ENCODE data around the gene ATXN7L1. TPM values are rescaled to one million over a fixed set of nuclear protein-coding genes. Genes with fewer than 3 reads are reported as not detected.

Gene ATXN7L1
- total and polyA plus RNA-seq, 2 of the 8 experiments (the other 6 are each of a cell fraction or from before 2014, with no cell fraction given) = 14.3 to 34.0 TPM

DNA sequence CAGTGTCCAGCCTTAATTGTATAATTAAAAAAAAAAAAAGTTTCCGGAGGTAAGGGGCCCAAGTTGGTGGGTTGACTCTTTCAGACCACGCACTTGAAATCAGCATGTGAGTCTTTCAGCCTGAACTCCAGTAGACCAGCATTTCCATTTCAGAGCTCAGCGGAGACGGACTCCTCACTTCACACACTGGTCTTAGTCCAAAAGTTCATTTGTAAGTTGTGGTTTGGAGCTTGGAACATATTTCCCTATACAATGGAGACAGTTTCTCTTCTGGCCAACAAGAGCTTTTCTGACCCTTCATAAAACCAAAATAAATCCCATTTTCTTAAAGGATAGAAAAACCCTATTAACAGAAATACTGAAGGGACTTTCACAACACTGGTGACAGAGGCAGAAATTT is 41.0 kb downstream of the ATXN7L1 start:
- H2BK12ac ChIP-seq (ENCODE audit: low read depth, low read length) = no peak overlapping the region
- H3K27me3 ChIP-seq (replicated peaks in 1 of 4; ENCODE audit: control insufficient read depth in 3 of 4, extremely low read depth in 1 of 4, insufficient read depth in 3 of 4, low read length in 3 of 4) = peaks cover 0 to 21% (median 11%) of the 10 kb centered on the region in 4 experiments; a peak in 4 of 7 replicates
- H2AFZ ChIP-seq (ENCODE audit: low read length) = no peak overlapping the region
- H2AK5ac ChIP-seq (ENCODE audit: low read depth, low read length) = no peak overlapping the region
- peaks cover 12 to 29% (median 24%) of the 10 kb centered on the region in 4 experiments for H3K4me1 ChIP-seq (replicated peaks in 1 of 4; ENCODE audit: control insufficient read depth in 3 of 4, insufficient read depth in 4 of 4, low read length in 3 of 4)
- 92% methylated on average over 4 of the region's 4 CpGs; no CpG with 5 or more reads in 1 of the 2 experiments for WGBS, 2 experiments (ENCODE audit: extremely low coverage in 1 of 2, insufficient coverage in 1 of 2, insufficient read length in 1 of 2, insufficient replicate concordance in 2 of 2, low coverage in 1 of 2, low lambda C conversion rate in 2 of 2, missing lambda C conversion rate in 1 of 2)
- no peaks in the 10 kb centered on the region for H3K36me3 ChIP-seq (ENCODE audit: control insufficient read depth in 2 of 4, insufficient read depth in 4 of 4, low read length in 3 of 4)
- no peak overlapping the region for H2BK5ac ChIP-seq (ENCODE audit: low read depth, low read length)
- no peak overlapping the region for H3K4me3 ChIP-seq (ENCODE audit: extremely low read depth in 1 of 4, insufficient read depth in 2 of 4, low read depth in 3 of 4, low read length in 4 of 4)
- no peak overlapping the region for H3K4ac ChIP-seq (replicated peaks; ENCODE audit: insufficient read length, low read depth, low read length)
- no peak overlapping the region for H4K5ac ChIP-seq (ENCODE audit: insufficient read length, low read depth, low read length)
- peaks cover 0 to 6% of the 10 kb centered on the region in 2 experiments; a peak in 1 of 4 replicates for H3K79me2 ChIP-seq (ENCODE audit: control insufficient read depth in 1 of 2, insufficient read depth in 2 of 2, low read length in 2 of 2)
- H3K4me2 ChIP-seq (ENCODE audit: insufficient read depth in 1 of 2, low read depth in 2 of 2, low read length in 2 of 2) = no peak overlapping the region
- H3K27ac ChIP-seq (ENCODE audit: low read depth, low read length) = no peak overlapping the region
- no peak overlapping the region for H4K8ac ChIP-seq (ENCODE audit: extremely low read depth, insufficient read depth, low read length)
- no peaks in the 10 kb centered on the region; the same call in none of the 2 replicates for H3K79me1 ChIP-seq (ENCODE audit: low read depth, low read length)
- no peak overlapping the region for H3K18ac ChIP-seq (ENCODE audit: extremely low read depth, low read length)
- peaks cover 4% of the 10 kb centered on the region; the same call in 1 of the 2 replicates for H3K23me2 ChIP-seq (ENCODE audit: low read depth, low read length)
- peaks cover 7 to 22% of the 10 kb centered on the region in 2 experiments for H4K20me1 ChIP-seq (replicated peaks in 1 of 2; ENCODE audit: control insufficient read depth in 1 of 2, insufficient read depth in 2 of 2, low read length in 2 of 2)
- H4K91ac ChIP-seq (replicated peaks; ENCODE audit: insufficient read length, low read length) = no peak overlapping the region
- DNase-seq (ENCODE audit: low read depth in 1 of 2, low spot score in 2 of 2) (no peak), FAIRE-seq (no peak)
- TF ChIP-seq KDM1A (IDR thresholded peaks at IDR 0.05; ENCODE audit: borderline replicate concordance, low read length) = no peak
- TF ChIP-seq SP2 (IDR thresholded peaks at IDR 0.05; ENCODE audit: low read length) = no peak
- no peak for TF ChIP-seq NANOG (IDR thresholded peaks at IDR 0.05; ENCODE audit: insufficient read depth, low read depth, low read length, poor library complexity, severe bottlenecking)
- TF ChIP-seq GTF2F1 (IDR thresholded peaks at IDR 0.05; ENCODE audit: borderline replicate concordance, low read depth, low read length) = no peak
- no peak for TF ChIP-seq RBBP5 (IDR thresholded peaks at IDR 0.05; ENCODE audit: borderline replicate concordance, low read depth, low read length)
- no peak for TF ChIP-seq KDM5A (IDR thresholded peaks at IDR 0.05; ENCODE audit: low read length)
- TF ChIP-seq, protein P1, sequence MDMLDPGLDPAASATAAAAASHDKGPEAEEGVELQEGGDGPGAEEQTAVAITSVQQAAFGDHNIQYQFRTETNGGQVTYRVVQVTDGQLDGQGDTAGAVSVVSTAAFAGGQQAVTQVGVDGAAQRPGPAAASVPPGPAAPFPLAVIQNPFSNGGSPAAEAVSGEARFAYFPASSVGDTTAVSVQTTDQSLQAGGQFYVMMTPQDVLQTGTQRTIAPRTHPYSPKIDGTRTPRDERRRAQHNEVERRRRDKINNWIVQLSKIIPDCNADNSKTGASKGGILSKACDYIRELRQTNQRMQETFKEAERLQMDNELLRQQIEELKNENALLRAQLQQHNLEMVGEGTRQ (IDR thresholded peaks at IDR 0.05; ENCODE audit: low read length) = no peak
- TF ChIP-seq TAF7 (optimal IDR thresholded peaks at IDR 0.05; ENCODE audit: borderline replicate concordance, low read depth, low read length) = no peak
- no peak for TF ChIP-seq CREB1 (IDR thresholded peaks at IDR 0.05)
- TF ChIP-seq SP4 (IDR thresholded peaks at IDR 0.05; ENCODE audit: low read length) = no peak
- TF ChIP-seq CHD2 (IDR thresholded peaks at IDR 0.05; ENCODE audit: low read length) = no peak
- no peak for TF ChIP-seq TCF12 (IDR thresholded peaks at IDR 0.05; ENCODE audit: low read depth, low read length)
- TF ChIP-seq BCL11A (IDR thresholded peaks at IDR 0.05; ENCODE audit: low read depth in 2 of 2, low read length in 2 of 2) = no peak
- CTCF ChIA-PET (ENCODE audit: partially characterized antibody) = interaction anchor here (0.6 to 1.6 kb wide), 7 partner anchors 13 to 146 kb away, joined by 3 to 14 read pairs (median 4); no protein-coding TSS in a partner anchor
- no peaks in the 10 kb centered on the region for H3K9me3 ChIP-seq (ENCODE audit: insufficient read depth in 2 of 2, low read depth in 1 of 2, low read length in 1 of 2)
- H2BK15ac ChIP-seq (ENCODE audit: low read length) = no peak overlapping the region
- H3K9ac ChIP-seq (replicated peaks in 1 of 4; ENCODE audit: extremely low read depth in 1 of 4, low read depth in 3 of 4, low read length in 3 of 4) = no peak overlapping the region
- no peak overlapping the region for H3K23ac ChIP-seq (ENCODE audit: insufficient read length)
- H3K14ac ChIP-seq (ENCODE audit: insufficient read length) = no peak overlapping the region
- no peak overlapping the region for H2BK120ac ChIP-seq (replicated peaks; ENCODE audit: low read depth, low read length)
- no peak overlapping the region for H2BK20ac ChIP-seq (ENCODE audit: low read length)
- POLR2A ChIA-PET (ENCODE audit: partially characterized antibody) = interaction anchor here (1.1 kb wide), 1 partner anchor 14 kb away, joined by 3 read pairs; no protein-coding TSS in a partner anchor
- no peak overlapping the region for H3K56ac ChIP-seq (replicated peaks; ENCODE audit: insufficient read length, low read depth, low read length)

Data from H1 (cell line).